Measurements from ENCODE around the gene RNF166.

GRCh38 chr16:88744577-88745521 lies 38.6 kb upstream of the RNF166 start:
- no peak for TF ChIP-seq SP1 (IDR thresholded peaks at IDR 0.05)
- no peak for TF ChIP-seq FOXK2 (IDR thresholded peaks at IDR 0.05)
